Right lobe of liver (tissue), 5 donors: ENCODE results near the gene PRDM8. TPM values are rescaled to one million over a fixed set of nuclear protein-coding genes. Genes with fewer than 3 reads are reported as not detected.

Experiments
- total RNA-seq, 6 experiments: library from RNA; depleted of rRNA in 2 of 6; stranded (reverse); fragments of >200 nt in 2 of 6; fragmentation: NEBNext Ultra II Directional in 3 of 6; extraction: Animal tissue kit (Norgen Biotek cat#: 25700) in 3 of 6; gene quantifications; one replicate each; pipeline versions ENCODE4 v1.1.0 to v1.2.4, GENCODE V29; 2016 to 2023
- donor health status: DM: no; HTN: no; CAD: no.
- donor health status: DM: no; HTN: no; CAD: no.
- donor health status: DM: no; HTN: yes; CAD: no.
- donor health status: DM: no; HTN: yes; CAD: no.

The PRDM8 gene
- total RNA-seq, 6 experiments from 2014 or later = 0.07 to 0.37 (median 0.12) TPM; not detected in 1

Other genes with a start within 250 kb of the PRDM8 start
- gene ANTXR2, start 124.3 kb upstream of the PRDM8 start, total RNA-seq = 10 to 100 TPM; 24.5 to 86.0 (median 33.7) TPM
- gene FGF5, start 69.2 kb downstream of the PRDM8 start, total RNA-seq = not detected
- not detected for gene CFAP299, start 138.2 kb downstream of the PRDM8 start, total RNA-seq